HG03175 (cell line): Measurements from ENCODE around the gene ZFP36L1.

Source experiments
- ATAC-seq: cut with Tn5 transposase; IDR thresholded peaks from one replicate; pipeline ENCODE4 v1.9.1; 2021; ENCODE audit warnings: mild to moderate bottlenecking, moderate library complexity; ENCODE audit not compliant: unreplicated experiment

The ZFP36L1 gene

DNA sequence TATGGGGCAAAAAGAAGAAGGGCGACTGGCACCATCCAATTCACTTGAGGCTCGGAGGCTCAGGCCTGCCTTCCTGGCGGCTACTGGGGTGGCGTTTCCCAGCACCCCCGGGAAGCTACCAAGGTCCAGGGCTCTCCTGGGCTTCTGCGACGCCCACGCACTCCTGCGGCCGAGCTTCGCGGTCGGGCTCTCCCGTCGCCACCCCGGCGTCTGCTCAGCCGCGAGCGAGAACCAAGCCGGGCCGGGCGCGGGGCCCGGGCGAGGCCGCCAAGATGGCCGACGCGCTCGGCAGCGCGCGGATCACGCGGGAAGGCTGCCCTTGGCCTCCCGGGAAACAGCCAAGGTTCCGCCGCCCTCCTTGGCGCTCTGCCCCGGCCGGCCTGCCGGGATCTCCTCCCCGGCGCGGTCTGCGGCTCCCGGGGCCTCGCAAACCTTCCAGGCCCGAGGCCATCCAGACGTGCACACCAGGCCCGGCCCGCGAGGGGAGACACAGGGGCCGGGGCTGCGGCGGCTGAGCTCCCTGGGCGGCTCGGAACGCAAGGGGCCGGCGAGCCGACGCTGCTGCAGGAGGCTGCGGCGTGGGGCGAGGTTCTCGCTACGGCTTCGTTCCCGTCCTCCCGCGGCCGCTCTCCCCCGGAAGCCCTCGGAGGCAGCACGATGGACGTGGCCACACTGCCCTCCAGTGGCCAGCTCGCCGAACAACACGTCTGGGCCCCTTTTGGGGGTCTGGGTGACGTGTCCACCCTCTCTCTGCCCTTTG, 23.5 kb upstream of the ZFP36L1 start:
- ATAC-seq, result peak; percentile 59

DNA sequence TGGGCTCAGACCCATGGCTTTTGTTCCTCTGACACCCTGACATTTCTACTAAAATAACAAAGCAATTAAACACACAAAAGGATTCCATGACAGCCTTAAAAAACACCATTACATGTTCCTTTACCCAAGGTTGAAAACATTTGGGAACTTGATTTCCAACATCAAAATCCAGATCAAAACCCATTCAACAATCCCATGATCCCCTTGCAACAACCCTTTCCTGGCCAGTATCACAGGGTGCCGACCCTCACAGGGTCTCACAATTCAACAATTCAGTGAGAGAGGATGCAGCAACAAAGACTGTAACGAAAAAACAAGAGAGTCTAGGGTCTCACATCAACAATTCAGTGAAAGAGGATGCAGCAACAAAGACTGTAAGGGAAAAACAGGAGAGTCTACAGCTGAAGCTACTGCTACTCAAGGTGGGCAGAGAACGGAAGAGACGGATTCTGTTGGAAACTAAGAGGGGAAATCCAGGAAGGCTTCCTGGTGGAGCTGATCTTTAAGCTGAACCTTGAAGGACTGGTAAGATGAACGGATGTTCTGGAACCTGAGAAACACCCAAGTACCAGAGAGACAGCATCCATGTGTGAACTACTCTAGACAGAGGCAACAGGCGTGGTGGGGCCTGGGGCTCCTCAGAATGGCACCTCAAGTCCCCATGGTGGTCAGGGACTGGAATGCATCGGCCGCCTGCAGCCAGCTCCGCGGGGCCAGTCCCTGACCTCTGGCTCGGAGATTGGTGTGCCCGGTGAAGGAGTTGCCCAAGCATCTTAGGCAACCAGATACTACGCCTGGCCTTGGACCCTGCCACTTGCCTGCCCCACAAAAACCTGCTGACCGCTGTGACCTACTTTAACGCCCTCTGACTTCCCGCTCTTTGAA, 22.7 kb upstream of the ZFP36L1 start:
- no peak for ATAC-seq

DNA sequence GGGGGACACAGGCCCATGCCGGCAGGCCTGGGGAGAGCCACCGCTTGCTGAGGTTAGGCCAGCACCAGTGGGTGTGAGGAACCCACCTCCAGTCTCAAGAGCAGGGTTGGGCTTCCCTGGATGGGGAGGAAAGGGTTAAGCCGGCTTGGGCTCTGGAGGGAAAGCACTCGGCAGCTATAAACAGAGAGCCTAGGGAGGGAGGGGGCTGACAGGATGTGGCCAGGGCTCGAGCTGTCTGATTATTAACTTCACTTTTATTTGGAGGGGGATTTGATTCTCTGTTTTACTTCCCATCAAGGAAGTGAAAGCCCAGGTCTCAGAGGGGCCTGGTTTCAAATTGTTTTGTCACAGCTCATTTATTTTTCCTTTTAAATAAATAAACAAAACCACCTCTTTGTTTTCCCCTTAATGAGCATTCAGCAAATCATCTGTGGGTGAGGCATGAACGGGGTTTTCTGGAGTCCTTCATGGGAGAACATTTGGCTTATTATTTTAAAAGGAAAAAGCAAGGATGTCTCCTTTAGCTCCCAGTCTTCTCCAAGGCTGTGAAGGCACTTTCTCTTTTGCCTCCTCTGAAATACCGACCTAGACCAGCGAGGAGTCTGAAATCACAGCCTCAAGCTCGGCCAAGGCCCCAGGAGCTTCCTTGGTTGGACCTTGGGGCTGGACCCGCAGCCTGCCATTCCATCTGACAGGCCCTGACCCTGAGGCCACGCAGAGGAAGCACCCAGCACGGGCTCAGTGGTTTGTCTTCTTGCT, 21.9 kb upstream of the ZFP36L1 start:
- peak; percentile 50 for ATAC-seq

DNA sequence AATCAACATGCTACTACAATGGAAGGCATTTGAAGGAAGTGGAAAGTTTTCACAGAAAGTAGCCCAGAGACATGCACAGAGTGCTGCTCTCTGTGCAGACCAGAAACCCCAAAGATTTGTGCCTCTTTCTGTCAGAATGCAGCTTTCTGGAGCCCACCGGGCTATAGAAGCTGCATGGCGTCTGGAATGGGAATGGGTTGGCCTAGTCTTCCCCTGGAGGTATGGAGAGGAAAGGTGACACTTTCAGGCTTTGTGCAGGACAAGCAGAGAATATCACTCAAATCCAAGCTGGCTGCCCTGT, 21.3 kb upstream of the ZFP36L1 start:
- ATAC-seq, result no peak

DNA sequence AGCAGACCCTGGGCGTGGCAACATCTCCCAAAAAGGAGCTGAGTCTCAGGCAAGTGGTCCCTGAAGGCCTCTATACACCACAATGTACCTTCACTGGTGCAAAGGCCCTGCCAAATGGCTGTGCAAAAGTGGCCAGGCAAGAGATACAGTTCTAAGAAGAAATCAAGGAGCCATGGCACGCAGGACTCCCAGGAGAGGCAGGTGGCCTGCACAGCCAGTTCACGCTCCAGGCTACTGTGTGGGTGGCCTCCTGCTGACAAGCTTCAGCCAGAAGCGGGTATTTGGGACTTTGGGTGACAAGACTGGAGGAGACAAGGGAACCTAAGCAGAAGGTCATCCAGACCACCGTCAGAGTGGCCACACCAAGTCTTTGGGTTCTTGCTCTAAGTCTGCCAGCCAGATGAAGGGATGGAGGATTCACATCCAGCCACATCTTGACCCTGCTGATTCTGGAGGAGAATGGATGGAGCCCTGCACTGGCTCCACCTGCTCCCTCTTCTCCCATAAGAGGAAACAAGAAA, 20.5 kb upstream of the ZFP36L1 start:
- ATAC-seq, result no peak

DNA sequence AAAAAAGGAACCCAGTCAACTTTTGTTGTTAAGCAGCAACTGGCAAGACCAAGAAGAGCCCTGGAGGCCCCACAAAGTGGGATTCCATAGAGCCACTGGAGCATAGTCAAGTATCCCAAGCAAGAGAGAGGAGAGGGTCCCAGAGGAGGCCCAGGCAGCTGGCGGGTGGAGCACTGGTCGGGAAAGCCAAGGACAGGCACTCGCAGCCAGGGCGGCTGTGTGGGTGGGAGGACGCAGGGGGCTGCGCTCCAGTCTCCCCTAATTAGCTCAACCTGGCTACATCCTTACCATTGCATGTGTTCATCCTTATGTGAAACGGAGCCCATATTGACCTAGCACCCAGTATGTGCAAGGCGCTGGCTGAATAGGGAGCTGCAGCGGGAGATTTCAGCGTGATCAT, 18.3 kb upstream of the ZFP36L1 start:
- ATAC-seq, result no peak

DNA sequence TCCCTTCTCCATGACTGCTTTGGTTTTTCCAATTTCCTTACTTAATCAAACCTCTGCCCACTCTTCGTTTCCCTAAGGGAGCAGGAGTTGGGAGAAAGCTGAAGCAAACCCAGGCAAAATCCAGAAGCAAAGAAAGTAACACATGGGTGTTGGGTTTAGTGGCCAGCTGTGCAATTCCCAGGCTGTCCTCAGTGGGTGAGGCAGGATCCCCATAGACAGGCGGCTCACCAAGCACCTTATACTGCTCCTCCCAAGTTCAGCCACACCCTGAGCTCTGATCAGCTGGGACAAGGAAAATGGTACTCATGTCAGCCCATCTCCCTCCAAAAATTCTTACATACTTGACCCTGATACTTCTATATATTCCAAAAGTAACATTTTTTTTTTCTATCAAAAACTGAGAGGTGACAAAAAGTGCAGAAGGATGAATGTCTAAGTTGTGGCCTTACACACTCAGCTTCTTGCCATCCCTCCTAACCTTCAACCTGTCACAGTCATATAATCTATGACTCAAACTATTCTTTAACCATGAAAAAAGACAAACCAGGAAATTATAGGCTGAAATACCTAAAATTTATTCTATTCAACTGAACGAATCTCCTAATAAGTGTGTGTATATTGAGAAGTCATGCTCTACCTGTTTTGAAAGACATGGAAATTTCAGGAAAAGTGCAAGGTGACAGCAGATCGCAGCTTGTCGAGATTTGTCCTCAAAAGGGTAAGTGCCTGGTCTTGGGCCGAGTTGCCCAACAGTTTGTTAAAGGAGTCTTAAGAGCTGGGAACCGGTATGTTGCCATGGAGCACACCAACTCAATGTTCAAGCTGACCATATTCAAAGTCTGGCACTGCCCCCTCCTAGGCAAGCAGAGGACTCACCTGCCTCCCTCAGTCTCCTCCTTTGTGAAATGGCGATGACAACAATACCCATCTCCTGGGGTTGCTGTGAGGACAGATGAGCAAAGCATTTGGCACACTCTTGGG, 17.6 kb upstream of the ZFP36L1 start:
- no peak for ATAC-seq

DNA sequence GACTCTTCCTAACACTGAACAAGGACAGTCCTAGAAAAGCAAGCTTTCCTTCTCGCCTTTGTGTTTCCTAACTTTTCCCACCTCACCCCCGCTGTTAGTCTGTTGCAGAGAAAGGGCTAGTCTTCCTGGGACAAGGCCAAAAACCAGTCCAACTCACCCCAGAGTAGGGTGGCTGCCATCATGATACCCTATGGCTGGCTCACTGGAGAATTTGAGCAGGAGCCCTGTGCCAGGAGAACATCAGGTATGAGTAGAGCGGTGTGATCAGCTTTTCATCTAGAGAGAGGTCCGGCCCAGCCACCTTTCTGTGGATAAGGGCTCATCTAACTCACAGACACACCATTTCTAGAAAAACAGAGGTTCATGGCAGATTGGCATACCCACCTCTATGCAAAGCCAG, 16.7 kb upstream of the ZFP36L1 start:
- no peak for ATAC-seq

DNA sequence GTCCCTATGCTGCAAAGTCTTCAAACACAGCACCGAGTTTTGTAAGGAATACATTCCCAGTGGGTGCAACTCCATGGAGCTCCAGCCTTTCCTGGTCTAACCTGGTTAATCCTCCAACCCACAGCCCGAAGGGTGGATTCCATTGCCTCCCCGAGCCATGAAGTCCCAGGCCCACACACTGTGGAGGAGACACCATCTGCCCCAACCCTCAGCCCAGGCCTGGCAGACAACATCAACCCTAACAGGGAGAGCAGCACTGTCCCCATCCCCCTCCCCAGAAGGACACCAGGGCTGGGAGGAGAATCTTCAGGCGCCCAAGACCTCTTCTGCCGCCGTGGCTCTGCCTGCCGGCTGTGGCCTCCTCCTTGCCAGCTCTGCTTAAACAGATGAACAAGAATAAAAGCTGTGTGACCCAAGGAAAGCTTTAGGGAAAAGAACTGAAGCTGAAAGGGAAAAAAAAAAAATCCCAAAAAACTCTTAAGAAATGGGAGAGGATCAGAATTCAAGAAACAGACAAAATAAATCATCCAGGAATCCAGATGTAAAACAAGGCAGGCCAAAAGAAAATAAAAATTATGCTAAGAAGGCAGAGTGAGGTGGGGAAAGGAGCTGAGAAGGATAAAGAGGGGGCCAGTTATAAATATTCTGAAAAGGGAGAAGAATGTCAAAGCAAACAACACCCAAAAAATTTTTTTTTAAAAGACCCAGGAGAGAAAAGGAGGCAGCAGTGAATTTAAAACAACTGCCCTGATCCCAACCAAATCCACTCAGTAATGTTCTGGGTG, 16.0 kb upstream of the ZFP36L1 start:
- no peak for ATAC-seq

DNA sequence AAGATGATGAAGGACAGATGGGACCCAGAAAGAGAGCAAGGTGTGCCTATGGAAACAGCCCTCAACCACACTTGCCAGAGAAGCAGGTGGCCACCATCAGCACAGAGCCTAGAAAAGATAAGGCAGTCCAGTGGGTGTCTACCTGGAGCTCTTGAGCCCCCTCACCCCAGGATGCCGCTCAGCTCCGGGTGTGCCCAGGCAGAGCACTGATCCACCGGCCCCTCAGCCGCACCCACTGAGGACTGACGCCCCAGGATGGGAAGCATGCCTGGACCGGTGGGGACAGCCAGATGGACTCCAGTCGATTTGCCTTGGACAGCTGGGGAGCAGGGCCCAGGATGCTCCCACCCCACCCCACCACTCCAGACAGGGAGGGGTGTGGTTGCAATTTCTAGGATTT, 15.1 kb upstream of the ZFP36L1 start:
- ATAC-seq, result no peak

DNA sequence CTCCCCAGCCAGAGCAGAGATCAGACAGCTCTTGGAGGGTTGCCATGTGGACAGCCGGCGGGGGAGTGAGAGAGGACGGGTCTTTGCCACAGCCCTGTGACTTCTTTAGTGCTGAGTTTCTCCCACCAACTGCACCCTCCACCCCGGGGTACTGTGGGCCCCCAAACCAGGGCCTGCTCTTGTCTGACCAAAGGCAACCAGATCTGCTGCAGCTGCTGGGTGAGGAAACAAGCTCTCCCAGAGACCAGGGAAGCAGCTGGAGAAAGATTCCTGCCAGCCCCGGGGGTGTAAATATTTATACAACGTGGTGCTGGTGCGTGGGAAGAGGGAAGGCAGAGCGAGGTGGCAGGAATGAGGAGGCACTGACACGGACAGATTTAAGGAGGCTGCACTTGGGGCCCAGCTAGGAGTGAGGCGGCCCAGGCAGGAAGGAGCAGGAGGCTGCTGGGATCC, 14.3 kb upstream of the ZFP36L1 start:
- ATAC-seq, result no peak

DNA sequence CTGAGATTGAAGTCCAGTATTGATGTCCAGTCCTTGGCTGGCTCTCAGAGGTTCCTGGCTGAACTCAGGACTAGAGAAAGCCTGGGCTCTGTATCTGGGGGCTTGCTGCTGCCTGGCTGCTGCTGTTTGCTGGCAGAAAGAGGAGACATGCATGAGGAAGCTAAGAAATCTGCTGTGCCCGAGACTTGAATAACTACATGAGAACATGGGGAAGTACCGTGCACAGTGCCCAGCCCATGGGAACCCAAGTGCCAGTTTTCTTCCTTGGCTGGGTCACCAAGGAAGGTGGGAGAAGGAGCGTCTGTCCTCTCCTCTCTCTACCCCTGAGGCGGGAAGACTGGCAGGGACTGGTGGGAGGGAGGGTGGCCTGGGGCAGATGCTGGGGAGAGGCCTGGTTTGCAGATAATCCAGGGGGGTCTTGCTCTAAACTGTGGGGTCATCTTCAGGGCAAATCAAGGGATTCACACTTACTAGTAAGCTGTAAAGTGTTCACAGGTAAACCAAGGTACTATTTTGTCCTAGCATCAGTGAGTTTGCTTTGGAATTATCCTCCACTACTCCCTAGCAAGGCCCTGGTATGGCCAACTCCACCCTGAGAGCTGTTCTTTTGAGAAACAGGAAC, 13.8 kb upstream of the ZFP36L1 start:
- no peak for ATAC-seq

DNA sequence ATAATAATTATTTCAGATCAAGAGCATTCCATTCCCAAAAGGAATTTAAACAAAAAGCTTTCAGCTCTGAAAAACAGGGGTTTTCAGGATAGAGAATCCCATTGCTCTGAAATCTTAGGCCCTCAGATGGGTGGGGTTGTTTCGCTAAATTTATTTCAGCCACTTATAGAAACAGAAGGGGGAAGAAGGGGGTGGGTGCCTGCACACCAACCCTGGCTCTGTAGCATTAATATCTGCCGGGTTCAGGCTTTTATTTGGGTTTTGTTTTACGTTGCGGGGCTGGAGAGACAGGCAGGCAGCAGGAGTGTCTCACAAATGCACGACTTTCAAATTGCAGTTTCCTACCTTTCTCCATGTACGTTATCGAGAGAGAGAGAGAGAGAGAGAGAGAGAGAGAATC, 12.5 kb upstream of the ZFP36L1 start:
- ATAC-seq, result no peak

DNA sequence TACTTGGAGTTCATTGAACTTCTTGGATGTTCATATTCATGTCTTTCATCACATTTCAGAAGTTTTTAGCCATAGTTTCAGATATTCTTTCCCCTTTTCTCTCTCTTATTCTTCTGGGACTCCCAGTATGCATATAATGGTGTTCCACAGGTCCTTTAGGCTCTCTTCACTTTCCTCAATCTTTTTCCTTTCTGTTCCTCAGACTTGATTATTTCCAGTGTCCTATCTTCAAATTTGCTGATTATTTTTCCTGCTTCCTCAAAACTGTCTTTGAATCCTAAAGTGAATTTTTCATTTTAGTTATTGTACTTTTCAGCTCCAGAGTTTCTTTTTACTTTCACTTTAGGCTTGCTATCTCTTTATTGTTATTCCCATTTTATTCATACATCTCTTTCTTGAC, 8.8 kb upstream of the ZFP36L1 start:
- no peak for ATAC-seq

DNA sequence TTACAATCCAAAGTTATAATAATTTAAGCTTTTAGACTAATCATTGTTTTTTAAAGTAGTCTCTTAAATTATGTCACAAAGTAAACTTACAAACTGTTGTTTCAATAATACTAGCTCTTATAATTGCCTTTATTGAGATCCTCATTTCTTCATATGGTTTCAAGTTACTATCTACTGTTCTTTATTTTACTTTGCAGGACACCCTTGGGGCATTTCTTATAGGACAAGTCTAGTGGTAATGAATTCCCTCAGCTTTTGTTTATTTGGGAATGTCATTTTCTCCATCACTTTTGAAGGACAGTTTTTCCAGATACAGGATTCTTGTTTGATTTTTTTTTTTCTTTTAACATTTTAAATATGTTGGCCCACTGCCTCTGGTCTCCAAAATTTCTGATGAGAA, 8.1 kb upstream of the ZFP36L1 start:
- no peak for ATAC-seq

DNA sequence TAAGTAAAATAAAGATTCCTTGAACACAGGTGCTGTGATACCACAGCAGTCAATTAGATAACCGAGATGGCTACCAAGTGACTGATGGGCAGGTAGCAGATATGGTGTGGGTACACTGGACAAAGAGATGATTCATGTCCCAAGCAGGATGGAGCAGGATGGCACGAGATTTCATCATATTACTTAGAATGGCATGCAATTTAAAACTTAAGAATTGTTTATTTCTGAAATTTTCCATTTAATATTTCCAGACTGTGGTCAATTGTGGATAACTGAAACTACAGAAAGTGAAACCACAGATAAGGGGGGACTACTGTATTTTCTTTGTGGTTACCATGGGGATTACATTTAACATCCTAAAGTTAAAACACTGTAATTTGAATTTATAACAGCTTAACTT, 7.5 kb upstream of the ZFP36L1 start:
- no peak for ATAC-seq

DNA sequence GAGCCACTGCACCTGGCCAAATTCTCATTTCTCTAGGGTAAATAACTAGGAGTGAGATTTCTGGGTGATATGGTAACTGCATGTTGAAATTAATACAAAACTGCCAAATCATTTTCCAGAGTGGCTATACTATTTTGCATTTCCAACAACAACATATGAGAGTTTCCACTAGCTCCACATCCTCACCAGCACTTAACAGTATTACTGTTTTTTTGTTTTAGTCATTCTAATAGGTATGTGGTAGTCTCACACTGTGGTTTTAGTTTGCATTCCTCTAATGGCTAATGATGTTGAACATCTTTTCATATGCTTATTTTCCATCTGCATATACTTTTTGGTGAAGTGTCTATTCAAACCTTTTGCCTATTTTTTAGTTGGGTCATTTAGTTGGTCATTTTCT, 5.8 kb upstream of the ZFP36L1 start:
- no peak for ATAC-seq

DNA sequence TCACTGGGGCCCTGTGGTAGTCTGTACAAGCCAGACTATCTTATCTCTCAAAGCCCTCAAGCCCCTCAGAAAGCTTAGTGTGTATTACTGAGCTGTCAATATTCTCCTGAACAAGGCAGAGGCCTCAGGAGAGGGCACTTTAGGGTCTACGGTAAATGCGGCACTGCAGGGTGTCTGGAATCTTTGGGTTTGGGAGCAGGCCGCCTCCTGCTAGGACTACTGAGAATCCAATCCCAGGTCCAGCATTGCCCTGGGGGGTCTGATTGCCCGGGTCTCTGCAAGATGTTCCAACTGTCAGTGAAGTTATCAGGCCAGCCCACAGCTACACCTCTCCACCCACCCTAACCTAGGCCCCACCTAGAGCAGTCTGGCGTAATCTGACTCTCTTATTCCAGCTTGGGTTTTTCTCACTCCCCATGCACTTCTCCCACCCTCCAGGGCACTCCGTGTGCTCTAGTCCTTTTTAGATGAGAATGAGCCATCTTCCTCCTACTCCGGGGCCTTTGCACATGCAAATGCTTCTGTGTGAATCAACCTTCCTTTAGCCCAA, 4.3 kb upstream of the ZFP36L1 start:
- ATAC-seq, result no peak
